ENCODE data around the gene TMEM108.

DNA sequence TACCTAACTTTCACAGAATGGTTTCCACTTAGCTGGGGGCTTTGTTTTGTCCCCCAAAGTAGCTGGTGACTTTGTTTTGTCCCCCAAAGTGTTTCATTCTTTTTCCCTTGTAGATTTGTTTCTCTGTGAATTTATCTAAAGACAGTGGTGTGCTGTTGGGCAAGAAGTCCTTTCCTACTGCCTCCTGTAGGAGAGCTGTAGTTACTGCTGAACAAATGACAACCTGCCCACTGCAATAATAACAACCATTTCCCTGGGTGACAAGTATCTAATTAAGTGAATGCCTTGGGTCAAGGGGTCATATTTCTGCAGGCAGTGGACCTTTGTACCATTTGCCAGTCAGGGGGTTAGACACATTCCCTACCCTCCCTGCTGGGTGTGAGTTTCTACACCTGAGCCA is 236.3 kb downstream of the TMEM108 start:
- TF ChIP-seq, protein P1, sequence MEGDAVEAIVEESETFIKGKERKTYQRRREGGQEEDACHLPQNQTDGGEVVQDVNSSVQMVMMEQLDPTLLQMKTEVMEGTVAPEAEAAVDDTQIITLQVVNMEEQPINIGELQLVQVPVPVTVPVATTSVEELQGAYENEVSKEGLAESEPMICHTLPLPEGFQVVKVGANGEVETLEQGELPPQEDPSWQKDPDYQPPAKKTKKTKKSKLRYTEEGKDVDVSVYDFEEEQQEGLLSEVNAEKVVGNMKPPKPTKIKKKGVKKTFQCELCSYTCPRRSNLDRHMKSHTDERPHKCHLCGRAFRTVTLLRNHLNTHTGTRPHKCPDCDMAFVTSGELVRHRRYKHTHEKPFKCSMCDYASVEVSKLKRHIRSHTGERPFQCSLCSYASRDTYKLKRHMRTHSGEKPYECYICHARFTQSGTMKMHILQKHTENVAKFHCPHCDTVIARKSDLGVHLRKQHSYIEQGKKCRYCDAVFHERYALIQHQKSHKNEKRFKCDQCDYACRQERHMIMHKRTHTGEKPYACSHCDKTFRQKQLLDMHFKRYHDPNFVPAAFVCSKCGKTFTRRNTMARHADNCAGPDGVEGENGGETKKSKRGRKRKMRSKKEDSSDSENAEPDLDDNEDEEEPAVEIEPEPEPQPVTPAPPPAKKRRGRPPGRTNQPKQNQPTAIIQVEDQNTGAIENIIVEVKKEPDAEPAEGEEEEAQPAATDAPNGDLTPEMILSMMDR (conservative IDR thresholded peaks at IDR 0.05), result peak; percentile 15; the same call in 1 of the 2 replicates
- TF ChIP-seq ZFX (IDR thresholded peaks at IDR 0.05), result no peak
